DOHH2 (cell line): ENCODE results near the gene ARHGDIA.

Experiments
- CTCF ChIP-seq: fragments of 200-600 bp; sonication (generic); IDR thresholded peaks from one replicate; pipeline ENCODE4 v1.5.1; 2014; ENCODE audit warnings: antibody characterized with exemption, mild to moderate bottlenecking, low read depth, low read length; ENCODE audit not compliant: poor library complexity, severe bottlenecking
- EZH2phosphoT487 ChIP-seq: fragments of 200-600 bp; sonication (generic); IDR thresholded peaks from 2 replicates; pipeline ENCODE4 v1.6.1; 2017; ENCODE audit warnings: borderline replicate concordance, mild to moderate bottlenecking, antibody characterized with exemption, low read length, moderate library complexity, mixed read lengths

DNA sequence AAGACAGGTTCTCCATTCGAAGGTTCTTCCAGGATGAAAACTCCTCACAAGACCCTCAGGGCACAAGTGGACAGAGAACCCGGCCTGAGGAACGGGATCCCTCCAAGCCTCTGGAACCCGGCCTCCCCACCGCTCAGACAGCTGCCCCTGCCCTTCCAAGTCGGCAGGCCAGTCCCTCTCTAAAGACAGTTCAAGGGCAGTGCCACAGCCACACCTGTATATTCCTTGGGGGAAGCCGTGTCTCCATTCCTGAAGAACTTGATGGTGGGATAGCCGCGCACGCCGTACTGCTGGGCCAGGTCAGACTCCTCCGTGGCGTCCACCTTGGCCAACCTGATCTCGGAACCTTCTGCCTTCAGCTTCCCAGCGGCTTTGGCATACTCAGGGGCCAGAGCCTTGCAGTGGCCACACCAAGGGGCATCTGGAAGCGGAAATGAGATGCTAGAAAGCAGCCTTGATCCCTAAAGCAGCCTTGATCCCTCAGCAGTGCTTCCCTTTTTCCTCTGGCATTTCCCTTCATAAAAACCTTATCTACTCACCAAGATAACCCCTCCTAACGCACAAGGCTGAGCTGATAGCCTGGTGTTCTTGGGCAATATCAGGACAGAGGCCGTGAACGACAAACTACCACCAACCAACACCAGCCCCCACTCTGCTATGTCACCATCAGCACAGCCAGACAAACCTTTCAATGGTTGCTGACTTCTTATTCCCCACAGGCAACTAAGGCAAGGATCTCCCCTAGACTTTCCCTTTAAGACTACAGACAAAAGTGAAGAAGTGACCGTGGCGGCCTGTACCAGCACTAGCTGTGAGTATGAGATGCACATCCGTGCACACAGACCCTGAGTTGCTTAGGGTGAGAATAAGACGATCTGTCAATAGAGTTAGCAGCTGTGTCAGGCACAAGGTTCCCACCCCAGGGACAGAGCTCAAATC is 11.9 kb downstream of the ARHGDIA start:
- TF ChIP-seq CTCF: no peak
- no peak for TF ChIP-seq EZH2phosphoT487
